HCT116 (cell line): ENCODE data around the gene GNAI2. TPM values are rescaled to one million over a fixed set of nuclear protein-coding genes. Genes with fewer than 3 reads are reported as not detected.

Experiments
- ATAC-seq: fragments of 200-7000 bp; cut with Tn5 transposase; 2 replicates; pipeline ENCODE4 v1.9.1; 2020; ENCODE audit warnings: mild to moderate bottlenecking, moderate library complexity
- BruUV-seq: library from RNA; stranded (reverse); fragments of 400-500 nt; replicated peaks from 2 replicates; lab custom pipeline; 2021; lab: Mats Ljungman, UMichigan
- CTCF ChIA-PET: fragments of 300-600 bp; sonication (Branson Sonifier 250); formaldehyde crosslinking; loops from one replicate; lab custom pipeline; 2021; ENCODE audit warnings: antibody characterized with exemption; lab: Charles Lee
- POLR2A ChIA-PET: fragments of 300-600, 350-600 bp; sonication (Branson Sonifier 250); formaldehyde crosslinking; loops from one replicate; lab custom pipeline; 2021; ENCODE audit warnings: antibody characterized with exemption; lab: Charles Lee
- RAD21 ChIA-PET, 2 experiments: fragments of 300-600 bp; sonication (Branson Sonifier 250); formaldehyde crosslinking; loops; one replicate each; lab custom pipeline; 2023; ENCODE audit warnings: low total read pairs in 2 of 2; ENCODE audit not compliant: uncharacterized antibody in 2 of 2, unreplicated experiment in 2 of 2, low non-redundant PET in 1 of 2; lab: Charles Lee
- DNase-seq: peaks from one replicate; pipeline ENCODE4 v3.0.0-alpha.2; 2010; ENCODE audit warnings: low read depth, low spot score
- H2AFZ ChIP-seq: fragments of 200-600 bp; shearing (Covaris generic), sonication (generic); 2 replicates; pipeline ENCODE4 v1.6.1; 2017; ENCODE audit warnings: low read depth, mixed run types, mixed read lengths, antibody characterized with exemption, low read length; ENCODE audit not compliant: poor library complexity, severe bottlenecking
- H3K27ac ChIP-seq: 2 replicates; pipeline ENCODE4 v1.5.1; 2012; ENCODE audit warnings: low read depth, low read length
- H3K27me3 ChIP-seq: fragments of 200-600 bp; sonication (generic); 2 replicates; pipeline ENCODE4 v1.6.1; 2016; ENCODE audit warnings: mixed run types, low read length, mixed read lengths; ENCODE audit not compliant: insufficient read depth
- H3K36me3 ChIP-seq, 2 experiments: fragments of 200-500 bp in 1 of 2; fragments of 200-600 bp in 1 of 2; sonication (Bioruptor generic) in 1 of 2; sonication (generic) in 1 of 2; 2 replicates each; pipeline versions ENCODE4 v1.5.1 to v1.6.1; 2014 to 2016; ENCODE audit warnings: low read length in 2 of 2, inconsistent platforms in 1 of 2, mixed read lengths in 1 of 2, mixed run types in 1 of 2; ENCODE audit not compliant: insufficient read depth in 2 of 2, control insufficient read depth in 1 of 2
- H3K4me1 ChIP-seq, 2 experiments: fragments of 200-600 bp in 1 of 2; sonication (generic) in 1 of 2; 2 replicates each; pipeline versions ENCODE4 v1.5.1 to v1.6.1; 2012 to 2017; ENCODE audit warnings: low read length in 2 of 2, inconsistent platforms in 1 of 2, mild to moderate bottlenecking in 1 of 2, mixed read lengths in 1 of 2, mixed run types in 1 of 2, moderate library complexity in 1 of 2; ENCODE audit not compliant: insufficient read depth in 2 of 2, control insufficient read depth in 1 of 2
- H3K4me2 ChIP-seq: fragments of 200-600 bp; sonication (generic); 2 replicates; pipeline ENCODE4 v1.6.1; 2017; ENCODE audit warnings: mixed run types, low read length, mixed read lengths
- H3K4me3 ChIP-seq, 2 experiments: fragments of 200-600 bp in 1 of 2; sonication (generic) in 1 of 2; replicated peaks in 1 of 2; 2 replicates each; pipeline ENCODE4 v1.5.1; 2011 to 2016; ENCODE audit warnings: low read length in 2 of 2, control low read depth in 1 of 2, low read depth in 1 of 2, mild to moderate bottlenecking in 1 of 2, mixed read lengths in 1 of 2, mixed run types in 1 of 2
- H3K79me2 ChIP-seq: fragments of 200-600 bp; sonication (generic); 2 replicates; pipeline ENCODE4 v1.6.1; 2017; ENCODE audit warnings: mild to moderate bottlenecking, mixed run types, low read length, moderate library complexity, mixed read lengths; ENCODE audit not compliant: insufficient read depth
- H3K9ac ChIP-seq: fragments of 200-600 bp; sonication (generic); 2 replicates; pipeline ENCODE4 v1.6.1; 2016; ENCODE audit warnings: low read length, mixed read lengths
- H3K9me2 ChIP-seq: fragments of 200-600 bp; sonication (generic), shearing (Covaris generic); 2 replicates; pipeline ENCODE4 v1.6.1; 2017; ENCODE audit warnings: mixed run types, mild to moderate bottlenecking, moderate library complexity; ENCODE audit not compliant: insufficient read depth
- H3K9me3 ChIP-seq, 2 experiments: fragments of 200-500 bp in 1 of 2; fragments of 200-600 bp in 1 of 2; sonication (Bioruptor generic) in 1 of 2; sonication (generic) in 1 of 2; 2 replicates each; pipeline ENCODE4 v1.6.1; 2014 to 2017; ENCODE audit warnings: low read length in 2 of 2, mixed read lengths in 2 of 2, inconsistent platforms in 1 of 2, low read depth in 1 of 2, mild to moderate bottlenecking in 1 of 2, mixed run types in 1 of 2, moderate library complexity in 1 of 2; ENCODE audit not compliant: control insufficient read depth in 1 of 2, insufficient read depth in 1 of 2
- H4K20me1 ChIP-seq: fragments of 200-600 bp; sonication (generic), shearing (Covaris generic); 2 replicates; pipeline ENCODE4 v1.6.1; 2017; ENCODE audit warnings: mixed run types, mild to moderate bottlenecking, moderate library complexity; ENCODE audit not compliant: insufficient read depth
- CBX3 ChIP-seq: IDR thresholded peaks from 2 replicates; pipeline ENCODE4 v1.6.1; 2012; ENCODE audit warnings: low read depth
- CEBPB ChIP-seq: IDR thresholded peaks from 2 replicates; pipeline ENCODE4 v1.6.1; 2012; ENCODE audit warnings: low read depth
- CTCF ChIP-seq, 3 experiments: fragments of 200-600 bp in 1 of 3; sonication (generic) in 1 of 3; IDR thresholded peaks in 2 of 3; conservative IDR thresholded peaks in 1 of 3; 2 replicates each; pipeline ENCODE4 v1.5.1; 2012 to 2017; ENCODE audit warnings: low read depth in 2 of 3, low read length in 2 of 3, antibody characterized with exemption in 1 of 3, borderline replicate concordance in 1 of 3, control low read depth in 1 of 3, mild to moderate bottlenecking in 1 of 3, mixed read lengths in 1 of 3, mixed run types in 1 of 3, moderate library complexity in 1 of 3; ENCODE audit not compliant: insufficient read depth in 1 of 3
- ELF1 ChIP-seq: IDR thresholded peaks from 2 replicates; pipeline ENCODE4 v1.6.1; 2012; ENCODE audit warnings: low read depth, borderline replicate concordance
- EZH2 ChIP-seq: fragments of 200-600 bp; sonication (generic); IDR thresholded peaks from 2 replicates; pipeline ENCODE4 v1.6.1; 2017; ENCODE audit warnings: antibody characterized with exemption, mixed run types
- EZH2phosphoT487 ChIP-seq: fragments of 200-600 bp; IDR thresholded peaks from 2 replicates; pipeline ENCODE4 v1.6.1; 2018; ENCODE audit warnings: antibody characterized with exemption, borderline replicate concordance
- POLR2A ChIP-seq: IDR thresholded peaks from 2 replicates; pipeline ENCODE4 v1.7.0; 2011; ENCODE audit warnings: borderline replicate concordance; ENCODE audit not compliant: insufficient read depth, insufficient read length; ENCODE audit errors: extremely low read depth
- POLR2AphosphoS5 ChIP-seq: IDR thresholded peaks from 2 replicates; pipeline ENCODE4 v1.6.1; 2011; ENCODE audit warnings: mild to moderate bottlenecking, low read depth, low read length, moderate library complexity
- RAD21 ChIP-seq: IDR thresholded peaks from 2 replicates; pipeline ENCODE4 v1.6.1; 2012; ENCODE audit warnings: low read depth, mild to moderate bottlenecking
- SP1 ChIP-seq: IDR thresholded peaks from 2 replicates; pipeline ENCODE4 v1.6.1; 2012; ENCODE audit warnings: low read depth
- ZBTB33 ChIP-seq: IDR thresholded peaks from 2 replicates; pipeline ENCODE4 v1.6.1; 2011; ENCODE audit warnings: mild to moderate bottlenecking, low read length, moderate library complexity; ENCODE audit not compliant: insufficient replicate concordance; ENCODE audit errors: extremely low read depth
- ZFX ChIP-seq: fragments of 450-650 bp; IDR thresholded peaks from 2 replicates; pipeline ENCODE4 v1.6.1; 2017
- ZNF274 ChIP-seq: fragments of 200-500 bp; sonication (Bioruptor generic); IDR thresholded peaks from 2 replicates; pipeline ENCODE4 v1.6.1; 2014; ENCODE audit warnings: mild to moderate bottlenecking, low read depth, low read length, inconsistent platforms
- intact Hi-C: fragments of 100-400 bp; cut with micrococcal nuclease; formaldehyde crosslinking; loops from 2 replicates; pipeline ENCODE4 v1.10.0; 2022
- total RNA-seq: library from RNA; stranded (reverse); gene quantifications from one replicate; pipeline ENCODE4 v1.2.1, GENCODE V29; 2021; ENCODE audit not compliant: unreplicated experiment
- TF ChIP-seq, protein P1 (sequence below): IDR thresholded peaks from 2 replicates; pipeline ENCODE4 v1.6.1; 2012

GNAI2 gene
- total RNA-seq, 1 experiment from 2014 or later, result 170 TPM

DNA sequence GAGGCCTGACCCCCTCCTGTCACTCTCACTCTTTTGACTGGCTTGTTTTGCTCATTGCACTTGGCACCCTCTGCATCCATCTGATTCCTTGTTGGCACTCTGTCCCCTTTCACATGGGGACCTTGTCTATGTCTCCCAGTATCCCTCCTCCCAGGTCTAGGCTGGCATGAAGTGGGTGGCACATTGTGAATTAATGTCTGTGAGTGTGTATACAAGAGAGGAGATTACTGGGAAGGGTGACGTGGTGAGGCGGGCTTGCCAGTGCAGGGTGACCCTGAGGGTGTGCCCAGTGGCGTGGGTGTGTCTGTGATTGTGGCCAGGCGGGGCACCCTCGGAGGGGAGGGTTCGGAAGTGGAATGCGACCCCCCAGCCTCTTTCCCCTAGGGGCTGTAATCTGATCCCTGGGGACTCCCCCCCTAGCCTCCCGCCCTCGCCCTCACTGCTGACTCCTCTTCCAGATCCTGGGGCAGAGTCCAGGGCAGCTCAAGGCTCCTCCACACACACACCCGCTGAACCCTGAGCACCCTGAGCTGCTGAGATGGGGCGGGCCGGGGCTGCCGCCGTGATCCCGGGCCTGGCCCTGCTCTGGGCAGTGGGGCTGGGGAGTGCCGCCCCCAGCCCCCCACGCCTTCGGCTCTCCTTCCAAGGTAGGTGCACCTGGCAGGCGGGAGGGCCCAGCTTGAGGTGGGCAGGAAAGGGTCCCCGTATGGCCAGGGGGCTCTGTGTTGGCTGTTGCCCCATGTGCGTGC is 32.9 kb downstream of the GNAI2 start, which contains the start of gene SEMA3B:
Gene SEMA3B (plus strand): TSS at position 445 of the 749 bp plus-strand sequence. CDS start 94 bp downstream, at position 539.
- CTCF ChIA-PET, result interaction anchor here (0.9 to 3.4 kb wide), 4 partner anchors 9 to 56 kb away, joined by 3 to 27 read pairs (median 8); no protein-coding TSS in a partner anchor
- H3K36me3 ChIP-seq, result no peaks in the 10 kb centered on the region
- H3K9me3 ChIP-seq, result no peaks in the 10 kb centered on the region
- H3K27ac ChIP-seq, result peak within 1 kb of the TSS; percentile 88
- POLR2A ChIA-PET, result interaction anchor here (0.7 kb wide), 1 partner anchor 9 kb away, joined by 3 read pairs; no protein-coding TSS in a partner anchor
- RAD21 ChIA-PET, result interaction anchor here (0.8 to 1.5 kb wide), 2 partner anchors 9 to 42 kb away, joined by 3 to 6 read pairs; no protein-coding TSS in a partner anchor
- peak within 1 kb of the TSS; percentile 62 for H3K9ac ChIP-seq
- H4K20me1 ChIP-seq, result no peaks in the 10 kb centered on the region
- no peaks in the 10 kb centered on the region for H3K9me2 ChIP-seq
- H3K79me2 ChIP-seq, result no peaks in the 10 kb centered on the region
- H3K4me1 ChIP-seq, result peaks cover 82 to 95% of the 10 kb centered on the region in 2 experiments
- H2AFZ ChIP-seq, result no peak within 1 kb of the TSS
- no TSS peak for BruUV-seq
- DNase-seq (no peak), ATAC-seq (peak; percentile 31)
- no peaks in the 10 kb centered on the region for H3K27me3 ChIP-seq
- H3K4me3 ChIP-seq, result peak within 1 kb of the TSS; percentile 47 to 53
- peak; percentile 24 for TF ChIP-seq POLR2A
- no peak for TF ChIP-seq CEBPB
- peak; percentile 72; the same call in 1 of the 2 replicates for TF ChIP-seq POLR2AphosphoS5
- no peak for TF ChIP-seq RAD21
- H3K4me2 ChIP-seq, result peak within 1 kb of the TSS; percentile 80
- intact Hi-C loops, result loop anchor here (1.0 kb wide), 1 partner anchor 42 kb away; no protein-coding TSS in a partner anchor

DNA sequence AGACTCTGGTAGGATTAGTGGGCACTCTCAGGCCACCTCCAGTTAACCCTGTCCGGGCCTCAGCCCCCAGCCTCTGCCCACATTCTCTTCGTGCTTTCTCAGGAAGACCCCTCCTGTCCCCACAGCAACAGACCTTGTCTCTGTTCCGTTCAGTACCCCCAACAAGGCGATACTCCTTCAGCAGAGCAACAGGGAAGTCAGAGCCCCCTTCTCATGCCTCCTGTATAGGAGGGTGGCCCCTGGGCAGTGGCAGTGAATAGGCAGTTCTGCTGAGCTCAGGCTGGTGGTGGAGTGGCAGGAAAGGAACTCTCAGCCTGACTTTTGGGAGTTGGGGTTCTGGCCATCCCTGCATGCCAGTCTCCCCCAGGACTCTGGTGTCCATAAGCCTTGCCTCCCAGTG is 33.5 kb downstream of the GNAI2 start:
- CTCF ChIA-PET, result interaction anchor here (0.7 to 3.4 kb wide), 6 partner anchors 9 to 75 kb away, joined by 3 to 27 read pairs (median 4); no protein-coding TSS in a partner anchor
- TF ChIP-seq SP1, result no peak
- TF ChIP-seq EZH2, result no peak
- TF ChIP-seq ZNF274, result no peak
- TF ChIP-seq ZBTB33, result no peak
- TF ChIP-seq CTCF (IDR thresholded peaks at IDR 0.05 in 2 of 3, conservative IDR thresholded peaks at IDR 0.05 in 1 of 3; ENCODE audit: borderline replicate concordance in 1 of 3, insufficient read depth in 1 of 3, low read depth in 2 of 3, low read length in 2 of 3), result no peak
- no peak for TF ChIP-seq ZFX
- TF ChIP-seq POLR2AphosphoS5, result no peak
- TF ChIP-seq ELF1, result no peak
- no peak for TF ChIP-seq POLR2A
- TF ChIP-seq RAD21, result no peak
- TF ChIP-seq, protein P1, sequence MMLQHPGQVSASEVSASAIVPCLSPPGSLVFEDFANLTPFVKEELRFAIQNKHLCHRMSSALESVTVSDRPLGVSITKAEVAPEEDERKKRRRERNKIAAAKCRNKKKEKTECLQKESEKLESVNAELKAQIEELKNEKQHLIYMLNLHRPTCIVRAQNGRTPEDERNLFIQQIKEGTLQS, result no peak
- TF ChIP-seq CBX3, result no peak
- TF ChIP-seq EZH2phosphoT487, result no peak

More for the DNA sequence above, 33.5 kb downstream of the GNAI2 start:
- Histone ChIP-seq H3K9me3 (no peaks in the 10 kb centered on the region), H4K20me1 (no peaks in the 10 kb centered on the region), H3K27ac (peak overlapping the region; percentile 88), H2AFZ (no peak overlapping the region), H3K9me2 (no peaks in the 10 kb centered on the region), H3K4me1 (peaks cover 81 to 95% of the 10 kb centered on the region in 2 experiments), H3K79me2 (no peaks in the 10 kb centered on the region), H3K27me3 (no peaks in the 10 kb centered on the region), H3K4me2 (peak overlapping the region; percentile 80), H3K9ac (peak overlapping the region; percentile 62), H3K36me3 (no peaks in the 10 kb centered on the region), H3K4me3 (peak overlapping the region; percentile 47 to 53)
- no peak for ATAC-seq
- POLR2A ChIA-PET, result no interaction called here
- no TSS peak for BruUV-seq
- no peak for DNase-seq
- RAD21 ChIA-PET, result interaction anchor here (0.8 to 1.5 kb wide), 2 partner anchors 9 to 42 kb away, joined by 3 to 6 read pairs; no protein-coding TSS in a partner anchor
- intact Hi-C loops, result no loop called here
